Activated CD8-positive, alpha-beta memory T cell treated with anti-CD3 and anti-CD28 coated beads for 4 hours (primary cell): ENCODE data around the gene ARHGEF11.

Experiments used
- DNase-seq, 2 donors: peaks; one replicate each; pipeline ENCODE4 v3.0.0-alpha.2; 2020; ENCODE audit warnings: low read depth in 2 of 2

Gene ARHGEF11

DNA sequence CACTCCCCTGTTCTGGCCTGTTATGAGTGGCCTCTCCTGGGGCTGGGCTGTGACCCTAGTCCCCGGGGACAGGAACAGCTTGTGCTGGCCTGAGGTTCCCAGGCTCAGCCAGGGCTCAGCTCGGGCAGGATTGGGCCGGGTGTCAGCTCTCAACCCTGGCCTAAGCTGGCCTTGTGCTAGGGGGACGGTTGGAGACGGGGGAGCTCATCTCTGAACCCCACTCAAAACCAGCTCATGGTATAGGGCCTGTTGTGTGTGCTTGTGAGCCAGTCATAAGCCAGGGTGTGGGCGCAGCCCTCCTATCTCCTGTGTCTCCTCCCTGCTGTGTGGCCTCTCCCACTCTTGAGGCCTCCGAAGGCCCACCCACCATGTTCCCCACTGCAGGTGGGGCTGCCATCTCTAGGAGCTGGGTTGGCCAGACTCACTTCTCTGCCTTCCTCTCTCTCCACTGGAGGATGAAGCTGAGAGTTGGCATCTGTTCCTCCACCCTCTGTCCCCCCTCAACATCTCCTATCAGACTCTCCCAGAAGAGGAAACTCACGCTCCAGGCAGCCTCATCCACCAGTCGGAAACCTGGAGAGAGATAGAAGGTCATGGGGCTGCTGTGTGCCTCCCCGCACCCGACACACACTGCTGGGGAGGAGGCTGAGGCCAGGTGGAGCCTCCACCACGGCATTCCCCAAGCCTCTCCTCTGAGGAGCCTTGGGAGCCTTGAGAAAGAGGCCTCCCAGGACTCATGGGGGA, 150.7 kb downstream of the ARHGEF11 start:
- DNase-seq = no peak

DNA sequence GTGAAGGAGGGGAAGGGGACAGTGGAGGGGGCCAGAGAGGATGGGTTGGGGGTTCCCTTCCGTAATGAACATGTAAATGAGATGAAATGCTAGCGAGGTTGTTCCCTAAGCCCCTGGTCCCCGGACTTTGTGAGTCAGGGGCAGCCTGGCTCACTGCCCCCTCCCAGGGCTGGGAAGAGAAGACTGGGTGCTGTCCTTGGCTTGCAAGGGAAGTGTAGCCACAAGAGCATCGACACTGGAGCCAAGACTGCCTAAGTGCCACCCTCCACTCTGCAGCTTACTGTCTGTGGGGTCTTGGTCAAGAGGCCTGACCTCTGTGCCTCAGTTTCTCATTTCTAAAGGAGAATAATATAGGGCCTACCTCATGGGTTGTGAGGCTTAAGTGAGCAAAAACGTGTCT, 151.5 kb downstream of the ARHGEF11 start:
- DNase-seq = no peak

DNA sequence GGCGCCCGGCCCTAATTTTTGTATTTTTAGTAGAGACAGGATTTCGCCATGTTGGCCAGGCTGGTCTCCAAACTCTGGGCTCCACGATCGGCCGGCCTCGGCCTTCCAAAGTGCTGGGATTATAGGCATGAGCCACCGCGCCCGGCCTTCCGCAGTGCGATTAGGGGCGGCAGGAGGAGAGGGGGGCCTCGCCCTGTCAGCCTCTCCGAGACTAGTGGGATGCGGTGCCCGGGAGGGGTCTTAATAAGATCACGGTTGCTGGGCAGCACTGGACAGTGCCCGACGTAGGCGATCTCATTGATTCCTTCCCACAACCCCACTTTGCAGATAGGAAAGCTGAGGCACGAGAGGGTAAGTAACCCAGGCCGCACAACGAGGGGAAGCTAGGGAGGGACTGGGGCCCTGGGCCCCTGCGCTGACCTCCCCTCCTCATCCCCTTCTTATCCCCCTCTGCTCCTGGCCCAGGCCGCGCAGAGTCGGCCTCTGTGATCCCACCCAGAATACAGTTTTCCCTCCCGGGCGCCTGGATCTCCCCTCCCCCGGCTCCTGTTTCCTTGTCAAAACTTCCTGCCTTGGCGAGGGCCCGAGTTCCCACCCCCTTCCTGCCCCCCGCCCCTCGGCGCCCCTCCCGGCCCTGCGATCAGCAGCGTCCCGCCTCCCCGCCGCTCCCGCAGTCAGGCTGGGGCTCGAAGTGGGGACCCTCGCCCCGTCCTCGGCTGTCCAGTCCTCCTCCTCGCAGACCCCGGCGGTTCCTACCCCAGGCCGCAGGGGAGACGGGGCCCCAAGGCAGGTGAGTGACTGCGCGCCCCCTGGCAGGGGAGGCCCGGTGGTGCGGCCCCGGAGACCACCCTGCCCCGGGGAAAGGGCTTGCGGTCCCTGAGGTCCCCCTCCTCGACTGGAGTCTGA, 152.2 kb downstream of the ARHGEF11 start, which contains the start of gene PEAR1:
Gene PEAR1 (plus strand): TSS at position 671 of the 906 bp plus-strand sequence. CDS start 10,209 bp downstream, outside the sequence.
- DNase-seq = no peak

DNA sequence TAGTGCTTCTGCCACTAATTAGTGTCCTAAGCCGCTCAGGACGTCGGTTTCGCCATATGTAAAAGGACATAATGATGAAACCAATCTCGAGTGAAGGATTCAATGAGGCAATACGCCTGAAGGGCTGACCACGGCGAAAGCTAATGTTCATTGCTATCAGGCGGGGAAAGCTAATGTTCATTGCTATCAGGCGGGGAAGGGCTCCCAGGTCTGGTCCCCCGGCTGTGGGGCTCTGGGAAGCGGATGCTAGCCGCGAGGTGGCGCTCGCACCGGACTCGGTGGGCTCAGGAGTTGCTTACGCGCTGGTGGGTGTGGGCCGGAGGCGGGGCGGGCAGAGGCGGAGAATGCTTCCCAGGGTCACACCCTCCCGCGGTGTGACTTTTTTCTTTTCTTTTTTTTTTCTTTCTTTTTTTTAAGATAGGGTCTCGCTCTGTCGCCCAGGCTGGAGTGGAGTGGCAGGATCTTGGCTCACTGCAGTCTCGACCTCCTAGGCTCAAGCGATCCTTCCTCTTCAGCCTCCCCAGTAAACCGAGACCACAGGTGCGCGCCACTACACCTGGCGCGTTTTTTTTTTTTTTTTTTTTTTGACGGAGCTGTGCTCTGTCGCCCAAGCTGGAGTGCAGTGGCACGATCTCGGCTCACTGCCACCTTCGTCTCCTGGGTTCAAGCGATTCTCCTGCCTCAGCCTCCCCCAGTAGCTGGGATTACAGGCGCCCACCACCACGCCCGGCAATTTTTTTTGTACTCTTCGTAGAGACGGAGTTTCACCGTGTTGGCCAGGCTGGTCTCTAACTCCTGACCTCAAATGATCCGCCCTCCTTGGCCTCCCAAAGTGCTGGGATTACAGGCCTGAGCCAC, 153.1 kb downstream of the ARHGEF11 start:
- peak; percentile 71 to 78 for DNase-seq

DNA sequence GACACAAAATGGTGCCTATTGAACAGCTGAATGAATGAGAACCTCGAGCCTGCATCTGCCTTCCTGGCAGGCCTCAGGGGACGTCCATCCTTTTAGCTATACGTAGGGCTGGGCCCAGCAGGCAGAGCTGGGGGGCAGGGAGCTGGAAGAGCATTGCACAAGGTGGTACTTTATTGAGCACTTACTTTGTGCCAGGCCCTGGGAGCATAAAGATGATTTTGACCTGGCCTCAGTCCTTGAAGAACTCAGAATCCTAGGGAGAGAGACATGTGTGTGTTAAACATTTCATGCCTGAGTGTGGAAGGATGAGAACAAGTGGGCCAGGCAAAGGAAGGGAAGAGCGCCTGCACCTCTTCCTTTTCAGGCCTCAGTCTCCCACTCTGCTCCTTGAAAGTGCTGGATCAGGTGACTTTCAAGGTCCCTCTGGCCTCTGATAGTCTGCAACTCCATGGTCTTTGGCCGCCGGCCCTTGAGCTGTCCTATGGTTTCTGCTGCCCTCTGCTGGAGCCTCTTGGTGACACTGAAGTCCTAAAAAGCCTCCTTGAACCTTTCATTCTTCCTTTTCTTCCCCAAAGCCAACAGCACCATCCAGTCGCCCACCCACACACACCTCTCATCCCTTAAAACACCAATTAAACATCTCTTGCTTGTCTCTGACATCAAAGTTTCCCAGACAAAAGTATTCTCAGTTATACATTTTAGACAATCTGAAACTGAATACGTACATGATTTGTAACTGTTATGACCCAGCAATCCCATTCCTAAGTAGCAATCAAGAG, 155.6 kb downstream of the ARHGEF11 start:
- peak; percentile 22 to 28 for DNase-seq

DNA sequence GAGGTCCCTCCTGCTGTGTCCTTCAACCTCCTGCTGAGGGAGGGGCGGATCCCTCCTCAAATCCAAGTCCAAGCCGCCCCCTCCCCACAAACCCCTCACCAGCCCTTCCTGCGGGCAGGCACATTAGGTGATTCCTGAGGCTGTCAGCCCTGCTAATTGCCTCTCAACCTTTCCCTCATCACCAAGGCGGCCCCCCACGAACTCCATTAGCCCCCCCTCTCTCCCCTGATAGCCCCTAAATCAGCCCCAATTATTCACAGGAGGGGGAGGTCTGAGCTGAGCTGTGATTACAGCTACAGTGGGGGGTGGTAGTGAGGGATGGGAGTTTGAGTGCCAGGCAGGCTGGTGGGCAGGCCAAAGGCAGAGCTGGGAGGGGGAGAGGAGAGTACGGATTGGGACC, 157.8 kb downstream of the ARHGEF11 start:
- no peak for DNase-seq

DNA sequence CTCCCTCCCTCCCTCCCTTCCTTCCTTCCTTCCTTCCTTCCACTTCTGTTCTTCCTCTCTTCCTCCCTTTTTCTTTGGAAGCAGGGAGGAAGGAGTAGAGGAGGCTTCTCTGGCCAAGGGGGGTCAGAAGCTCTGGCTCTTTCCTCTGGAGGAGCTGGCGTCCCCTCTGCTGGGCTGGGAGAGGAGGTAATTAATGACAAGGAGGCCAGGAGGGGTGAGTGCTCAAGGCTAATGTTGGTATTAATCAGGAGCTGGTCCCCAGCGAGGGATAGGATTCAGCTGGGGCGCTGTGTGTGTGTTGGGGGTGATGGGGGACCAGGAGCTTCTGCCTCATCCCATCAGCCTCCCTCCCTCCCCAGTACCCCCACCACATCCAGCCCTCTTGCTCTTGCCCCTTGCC, 158.2 kb downstream of the ARHGEF11 start:
- no peak for DNase-seq

DNA sequence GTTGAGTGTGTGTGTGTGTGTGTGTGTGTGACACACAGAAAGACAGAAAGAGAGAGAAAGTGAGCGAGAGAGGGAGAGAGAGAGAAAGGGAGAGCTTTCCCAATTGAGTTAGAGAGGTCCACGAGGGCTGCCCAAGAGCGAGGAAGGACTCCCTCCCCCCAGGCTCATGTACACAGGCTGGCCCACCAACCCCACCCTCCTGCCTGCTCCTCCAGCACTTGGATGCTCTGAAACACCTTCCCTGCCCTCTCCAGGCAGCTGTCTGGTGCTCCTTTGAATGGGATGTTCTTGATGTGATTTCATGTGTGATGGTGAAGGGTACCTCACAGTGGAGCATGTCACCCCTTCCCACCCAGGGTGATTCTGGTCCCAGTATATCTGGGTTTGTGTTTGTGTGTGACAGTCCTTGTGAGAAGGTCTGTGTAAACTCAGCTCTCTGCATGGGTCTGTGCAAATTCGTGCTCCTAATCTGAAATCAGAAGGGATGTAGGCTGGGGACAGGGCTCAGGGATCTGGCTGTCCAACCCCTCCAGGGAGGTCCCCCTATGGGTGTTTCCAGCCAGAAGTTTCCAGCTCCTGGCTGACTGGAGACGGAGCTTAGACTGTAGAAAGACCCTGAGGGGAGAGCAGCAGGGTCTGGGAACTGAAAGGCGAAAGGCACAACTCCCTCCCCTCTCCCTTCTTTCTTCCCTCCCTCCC, 158.8 kb downstream of the ARHGEF11 start:
- DNase-seq = no peak

DNA sequence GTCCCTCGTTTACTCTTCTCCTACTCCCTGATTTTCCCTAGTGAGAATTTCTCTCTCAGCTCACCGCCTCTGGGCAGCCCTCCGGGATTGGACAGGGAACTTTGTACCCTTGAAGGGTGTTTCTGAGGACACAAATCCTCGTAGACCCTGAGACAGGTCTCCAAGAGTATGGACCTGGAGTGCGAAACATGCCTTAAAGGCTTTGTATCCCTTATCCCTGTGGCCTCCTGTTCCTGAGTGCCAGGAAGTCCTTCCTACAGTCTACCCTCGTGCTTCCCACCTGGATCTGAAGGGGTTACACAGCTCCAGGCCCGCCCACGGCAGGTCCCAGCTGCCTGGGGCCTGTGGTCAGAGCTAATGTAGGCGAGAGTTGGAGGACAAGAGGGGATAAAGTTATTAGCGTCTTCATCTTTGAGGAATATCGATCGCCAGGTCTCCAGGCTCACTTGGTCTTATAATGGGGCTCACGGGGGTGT, 159.6 kb downstream of the ARHGEF11 start:
- DNase-seq = no peak

DNA sequence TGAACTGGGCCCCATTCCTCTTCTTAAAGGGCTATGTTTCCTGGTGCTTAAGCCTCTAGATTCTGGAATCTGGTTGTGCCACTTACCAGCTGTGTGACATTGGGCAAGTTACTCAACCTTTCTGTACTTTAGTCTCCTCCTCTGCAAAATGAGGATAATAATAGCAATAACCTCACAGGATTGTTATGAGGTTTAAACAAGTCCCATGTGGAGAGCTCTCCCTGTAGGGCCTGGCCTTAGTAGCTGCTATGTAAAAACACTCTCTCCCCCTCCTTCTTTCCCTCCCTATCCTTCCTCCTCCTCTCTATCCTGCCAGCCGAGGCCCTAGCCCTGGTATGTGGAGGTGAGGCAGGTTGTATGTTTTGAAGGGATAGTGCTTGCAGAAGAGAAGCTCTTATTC, 160.2 kb downstream of the ARHGEF11 start:
- DNase-seq = no peak
